Naive thymus-derived CD4-positive, alpha-beta T cell (primary cell): Measurements from ENCODE around the gene OR5B17. TPM values are rescaled to one million over a fixed set of nuclear protein-coding genes. Genes with fewer than 3 reads are reported as not detected.
"Not testable (repeated sequence)": the region's sequence is repeated elsewhere in the genome, so short reads cannot be mapped to it uniquely, and the experiment has no call there.

Experiments used
- ATAC-seq: fragments of 150-1000 bp; cut with Tn5 transposase; 2 replicates; pipeline ENCODE4 v1.10.0; 2021; ENCODE audit warnings: mild to moderate bottlenecking, moderate library complexity
- CTCF ChIA-PET: fragments of 350-600 bp; sonication (Branson Sonifier 250); formaldehyde crosslinking; loops from one replicate; lab custom pipeline; 2021; ENCODE audit warnings: antibody characterized with exemption; lab: Charles Lee
- POLR2A ChIA-PET: fragments of 350-600 bp; sonication (Branson Sonifier 250); formaldehyde crosslinking; loops from one replicate; lab custom pipeline; 2021; ENCODE audit warnings: antibody characterized with exemption, inconsistent platforms; lab: Charles Lee
- DNase-seq, 9 donors: peaks; one replicate each; pipeline versions ENCODE4 v3.0.0 to v3.0.0-alpha.2; 2020 to 2022; ENCODE audit warnings: mixed read lengths in 1 of 9
- H3K27ac ChIP-seq: one replicate; pipeline ENCODE4 v1.7.0; 2013; ENCODE audit warnings: mild to moderate bottlenecking, low read depth, low read length, moderate library complexity
- H3K27me3 ChIP-seq, 2 donors: one replicate each; pipeline ENCODE4 v1.7.0; 2013; ENCODE audit warnings: low read length in 2 of 2, mild to moderate bottlenecking in 2 of 2, moderate library complexity in 2 of 2; ENCODE audit not compliant: control insufficient read depth in 2 of 2, insufficient read depth in 2 of 2
- H3K36me3 ChIP-seq, 3 experiments: 1 replicate in 2 of 3; 2 replicates in 1 of 3; pipeline ENCODE4 v1.7.0; 2013; ENCODE audit warnings: low read length in 3 of 3, mild to moderate bottlenecking in 3 of 3, moderate library complexity in 1 of 3; ENCODE audit not compliant: insufficient read depth in 3 of 3, control insufficient read depth in 2 of 3
- H3K4me1 ChIP-seq, 2 donors: one replicate each; pipeline ENCODE4 v1.7.0; 2013; ENCODE audit warnings: low read length in 2 of 2, mild to moderate bottlenecking in 2 of 2, moderate library complexity in 1 of 2; ENCODE audit not compliant: control insufficient read depth in 2 of 2, insufficient read depth in 2 of 2
- H3K4me3 ChIP-seq: 2 replicates; pipeline ENCODE4 v1.7.0; 2013; ENCODE audit warnings: mild to moderate bottlenecking, low read length
- H3K9me3 ChIP-seq, 3 experiments: 1 replicate in 2 of 3; 2 replicates in 1 of 3; pipeline ENCODE4 v1.7.0; 2013; ENCODE audit warnings: low read length in 3 of 3; ENCODE audit not compliant: control insufficient read depth in 2 of 3
- H3K27ac Mint-ChIP-seq, 9 donors: one replicate each; pipeline ENCODE4 v1.8.0; 2020 to 2022; ENCODE audit warnings: mixed read lengths in 9 of 9, mild to moderate bottlenecking in 8 of 9, moderate library complexity in 5 of 9, inconsistent platforms in 2 of 9
- H3K27me3 Mint-ChIP-seq, 5 donors: one replicate each; pipeline ENCODE4 v1.8.0; 2021 to 2022; ENCODE audit warnings: mixed read lengths in 5 of 5, mild to moderate bottlenecking in 1 of 5
- H3K36me3 Mint-ChIP-seq, 5 donors: one replicate each; pipeline ENCODE4 v1.8.0; 2020 to 2022; ENCODE audit warnings: mixed read lengths in 5 of 5, mild to moderate bottlenecking in 3 of 5, inconsistent platforms in 1 of 5
- H3K4me1 Mint-ChIP-seq, 7 donors: one replicate each; pipeline ENCODE4 v1.8.0; 2020 to 2022; ENCODE audit warnings: mixed read lengths in 7 of 7, mild to moderate bottlenecking in 3 of 7, inconsistent platforms in 1 of 7
- H3K4me3 Mint-ChIP-seq, 10 donors: one replicate each; pipeline ENCODE4 v1.8.0; 2020 to 2022; ENCODE audit warnings: mild to moderate bottlenecking in 10 of 10, mixed read lengths in 10 of 10, moderate library complexity in 6 of 10, inconsistent platforms in 2 of 10
- H3K9me3 Mint-ChIP-seq, 11 donors: one replicate each; pipeline ENCODE4 v1.8.0; 2020 to 2022; ENCODE audit warnings: mixed read lengths in 11 of 11, mild to moderate bottlenecking in 4 of 11, inconsistent platforms in 1 of 11, moderate library complexity in 1 of 11
- intact Hi-C, 2 donors: fragments of 100-400 bp; cut with micrococcal nuclease; formaldehyde crosslinking; loops; one replicate each; pipeline ENCODE4 v1.15.1; 2023
- polyA plus RNA-seq, 2 donors: library from polyadenylated mRNA; unstranded; fragments of 300-500 nt; fragmentation: Illumina TruSeq; gene quantifications; one replicate each; pipeline ENCODE4 v1.2.3, GENCODE V29; 2021
- total RNA-seq, 6 experiments: library from RNA in 5 of 6; stranded (reverse) in 5 of 6; gene quantifications; 1 replicate in 5 of 6; 2 replicates in 1 of 6; pipeline ENCODE4 v1.2.3 and lab custom pipeline; 2021 to 2026

Gene OR5B17
- total RNA-seq (not detected), polyA plus RNA-seq (not detected), total RNA-seq (lab: John Stamatoyannopoulos, UW) (not detected)

- POLR2A ChIA-PET: no interaction called here
- no peak within 1 kb of the TSS for H3K27ac Mint-ChIP-seq
- intact Hi-C loops: no loop called here
Observed at GRCh38 chr11:58358969-58359368, at the start of gene OR5B17. Gene OR5B17, minus strand, starts transcription at chr11:58359069. Its CDS starts 0 bp downstream, at chr11:58359069.

DNA sequence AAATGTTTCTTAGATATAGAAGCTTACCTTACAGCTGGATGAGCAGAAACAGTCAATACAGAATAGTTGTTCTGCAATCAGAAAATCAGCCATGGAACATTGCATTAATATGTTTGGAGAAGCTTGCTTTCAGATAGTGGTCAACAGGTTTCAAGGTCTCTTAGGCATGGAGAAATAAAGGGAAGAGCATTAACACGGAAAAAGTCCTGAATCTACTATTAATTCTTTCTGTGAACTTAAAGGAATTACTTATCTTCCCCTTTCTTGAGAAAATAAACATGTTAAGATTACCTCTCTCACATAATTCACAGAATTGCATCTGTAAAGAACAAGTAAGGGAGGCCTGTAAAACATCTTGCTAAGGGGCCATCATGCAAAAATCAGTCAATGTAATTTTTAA lies 47.9 kb upstream of the OR5B17 start, which contains the start of gene OR5B3:
Gene OR5B3 (minus strand): TSS at position 101 of the 400 bp plus-strand sequence. CDS start 3,465 bp downstream, outside the sequence.
- no peak for DNase-seq
- Mint-ChIP-seq H3K36me3 (peaks cover 0 to 11% (median 6%) of the 10 kb centered on the region in 5 donors), H3K27me3 (peaks cover 0 to 27% (median 16%) of the 10 kb centered on the region in 5 donors), H3K9me3 (peaks cover 8 to 53% (median 23%) of the 10 kb centered on the region in 11 donors), H3K4me1 (no peaks in the 10 kb centered on the region), H3K4me3 (no peak within 1 kb of the TSS), H3K27ac (no peak within 1 kb of the TSS)
- Histone ChIP-seq H3K4me1 (no peaks in the 10 kb centered on the region), H3K4me3 (no peak within 1 kb of the TSS), H3K36me3 (no peaks in the 10 kb centered on the region), H3K27ac (no peak within 1 kb of the TSS), H3K9me3 (peaks cover 0 to 17% (median 0%) of the 10 kb centered on the region in 3 experiments), H3K27me3 (no peaks in the 10 kb centered on the region)
- no peak for ATAC-seq
- ChIA-PET POLR2A (no interaction called here), CTCF (no interaction called here)
- intact Hi-C loops: no loop called here

More at GRCh38 chr11:58358969-58359368, at the start of gene OR5B17:
- Mint-ChIP-seq H3K9me3 (no peaks in the 10 kb centered on the region), H3K4me3 (no peak within 1 kb of the TSS), H3K27me3 (peaks cover 0 to 32% (median 9%) of the 10 kb centered on the region in 5 donors), H3K36me3 (no peaks in the 10 kb centered on the region), H3K4me1 (no peaks in the 10 kb centered on the region)
- H3K4me1 ChIP-seq: no peaks in the 10 kb centered on the region
- no peaks in the 10 kb centered on the region for H3K27me3 ChIP-seq
- no peaks in the 10 kb centered on the region for H3K9me3 ChIP-seq
- H3K36me3 ChIP-seq: no peaks in the 10 kb centered on the region
- no peak within 1 kb of the TSS for H3K4me3 ChIP-seq
- ATAC-seq: no peak
- no peak for DNase-seq
- no peak within 1 kb of the TSS for H3K27ac ChIP-seq
- CTCF ChIA-PET: no interaction called here

DNA sequence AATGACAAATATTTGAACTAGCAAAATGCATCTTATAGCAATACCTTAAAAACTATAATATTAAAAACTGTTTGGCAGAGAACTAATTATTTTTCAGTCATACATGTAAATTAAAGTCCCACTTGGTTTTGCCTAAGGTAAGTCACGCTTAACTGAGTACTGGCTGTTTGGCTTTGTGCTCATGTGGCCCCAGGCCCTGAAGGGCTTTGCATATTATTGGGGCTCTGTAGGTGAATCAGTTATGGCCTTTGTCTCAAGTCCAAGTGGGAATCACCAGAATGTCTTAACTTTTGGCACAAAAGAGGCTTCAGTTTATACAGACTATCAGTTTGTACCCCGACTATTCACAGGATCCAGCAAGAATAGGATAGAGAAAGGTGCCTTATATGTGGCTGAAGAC lies 40.8 kb upstream of the OR5B17 start:
- H3K4me3 Mint-ChIP-seq, H3K27ac Mint-ChIP-seq, CTCF ChIA-PET, H3K4me1 Mint-ChIP-seq, intact Hi-C loops, H3K36me3 ChIP-seq, H3K9me3 ChIP-seq, ATAC-seq, DNase-seq, H3K27ac ChIP-seq, H3K36me3 Mint-ChIP-seq, POLR2A ChIA-PET, H3K27me3 ChIP-seq, H3K4me1 ChIP-seq, H3K4me3 ChIP-seq: not testable (repeated sequence)
- H3K27me3 Mint-ChIP-seq: peaks cover 0 to 24% (median 16%) of the 10 kb centered on the region in 5 donors
- H3K9me3 Mint-ChIP-seq: peaks cover 0 to 13% (median 3%) of the 10 kb centered on the region in 11 donors

GRCh38 chr11:58395581-58395980 lies 36.7 kb upstream of the OR5B17 start:
- DNase-seq: no peak
- Histone ChIP-seq H3K27ac (no peak overlapping the region), H3K4me3 (no peak overlapping the region), H3K9me3 (no peaks in the 10 kb centered on the region), H3K27me3 (no peaks in the 10 kb centered on the region), H3K4me1 (no peaks in the 10 kb centered on the region), H3K36me3 (no peaks in the 10 kb centered on the region)
- peaks cover 0 to 12% (median 0%) of the 10 kb centered on the region in 5 donors for H3K36me3 Mint-ChIP-seq
- peaks cover 0 to 13% (median 8%) of the 10 kb centered on the region in 5 donors for H3K27me3 Mint-ChIP-seq
- H3K9me3 Mint-ChIP-seq: peaks cover 0 to 16% (median 3%) of the 10 kb centered on the region in 11 donors
- no peak overlapping the region for H3K27ac Mint-ChIP-seq
- no peaks in the 10 kb centered on the region for H3K4me1 Mint-ChIP-seq
- intact Hi-C loops: no loop called here
- POLR2A ChIA-PET: no interaction called here
- CTCF ChIA-PET: no interaction called here
- no peak for ATAC-seq
- H3K4me3 Mint-ChIP-seq: no peak overlapping the region

DNA sequence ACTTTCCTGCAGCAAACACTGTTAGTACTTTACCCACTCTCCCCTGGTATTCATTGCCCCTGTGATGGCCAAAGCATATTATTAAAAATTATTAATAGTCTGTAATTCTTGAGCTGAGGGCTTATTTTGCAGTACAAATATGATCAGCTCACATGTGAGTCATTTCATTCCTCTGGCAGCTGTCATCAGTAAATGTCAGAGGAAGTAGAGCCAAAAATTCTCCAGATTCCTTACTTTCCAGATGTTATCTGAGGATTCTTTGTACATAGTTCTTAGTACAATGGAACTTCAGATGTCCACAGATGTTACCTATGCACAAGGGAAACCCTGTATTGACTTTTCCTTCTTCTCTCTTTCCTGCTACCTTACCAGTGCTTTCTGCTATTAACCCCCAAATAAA lies 35.3 kb upstream of the OR5B17 start:
- CTCF ChIA-PET: no interaction called here
- Histone ChIP-seq H3K27ac (no peak overlapping the region), H3K4me1 (no peaks in the 10 kb centered on the region), H3K9me3 (no peaks in the 10 kb centered on the region), H3K36me3 (no peaks in the 10 kb centered on the region), H3K27me3 (no peaks in the 10 kb centered on the region), H3K4me3 (no peak overlapping the region)
- Mint-ChIP-seq H3K9me3 (peaks cover 0 to 16% (median 3%) of the 10 kb centered on the region in 11 donors), H3K4me3 (no peak overlapping the region), H3K36me3 (peaks cover 0 to 12% (median 0%) of the 10 kb centered on the region in 5 donors), H3K27ac (no peak overlapping the region), H3K27me3 (peaks cover 0 to 13% (median 9%) of the 10 kb centered on the region in 5 donors), H3K4me1 (no peaks in the 10 kb centered on the region)
- no peak for ATAC-seq
- intact Hi-C loops: no loop called here
- POLR2A ChIA-PET: no interaction called here
- DNase-seq: no peak

GRCh38 chr11:58392746-58393145 lies 33.9 kb upstream of the OR5B17 start:
- Mint-ChIP-seq H3K4me3 (no peak overlapping the region), H3K27ac (no peak overlapping the region), H3K4me1 (no peaks in the 10 kb centered on the region), H3K9me3 (peaks cover 0 to 16% (median 3%) of the 10 kb centered on the region in 11 donors), H3K27me3 (peaks cover 0 to 13% (median 10%) of the 10 kb centered on the region in 5 donors), H3K36me3 (peaks cover 0 to 12% (median 0%) of the 10 kb centered on the region in 5 donors)
- H3K4me3 ChIP-seq: no peak overlapping the region
- intact Hi-C loops: no loop called here
- H3K36me3 ChIP-seq: no peaks in the 10 kb centered on the region
- ChIA-PET POLR2A (no interaction called here), CTCF (interaction anchor here (0.7 kb wide), 1 partner anchor 379 kb away, joined by 3 read pairs; no protein-coding TSS in a partner anchor)
- H3K27me3 ChIP-seq: no peaks in the 10 kb centered on the region
- ATAC-seq: no peak
- no peaks in the 10 kb centered on the region for H3K4me1 ChIP-seq
- DNase-seq: no peak
- no peaks in the 10 kb centered on the region for H3K9me3 ChIP-seq
- no peak overlapping the region for H3K27ac ChIP-seq

- no peak for DNase-seq
- peaks cover 0 to 12% (median 0%) of the 10 kb centered on the region in 5 donors for H3K36me3 Mint-ChIP-seq
- H3K36me3 ChIP-seq: no peaks in the 10 kb centered on the region
- ChIA-PET CTCF (no interaction called here), POLR2A (interaction anchor here (0.8 kb wide), 1 partner anchor 168 kb away, joined by 3 read pairs; no protein-coding TSS in a partner anchor)
- no peaks in the 10 kb centered on the region for H3K27me3 ChIP-seq
- no peaks in the 10 kb centered on the region for H3K4me1 Mint-ChIP-seq
- peaks cover 0 to 13% (median 10%) of the 10 kb centered on the region in 5 donors for H3K27me3 Mint-ChIP-seq
- intact Hi-C loops: no loop called here
- no peak overlapping the region for H3K27ac ChIP-seq
- ATAC-seq: no peak
- H3K9me3 Mint-ChIP-seq: peaks cover 0 to 16% (median 3%) of the 10 kb centered on the region in 11 donors
- H3K4me3 ChIP-seq: no peak overlapping the region
- no peak overlapping the region for H3K27ac Mint-ChIP-seq
- H3K4me3 Mint-ChIP-seq: no peak overlapping the region
- H3K9me3 ChIP-seq: no peaks in the 10 kb centered on the region
- H3K4me1 ChIP-seq: no peaks in the 10 kb centered on the region
Observed at GRCh38 chr11:58391879-58392278, 33.0 kb upstream of the OR5B17 start.
